OCI-LY7 (cell line): ENCODE measurements around the gene KISS1R.

Experiments
- EZH2phosphoT487 ChIP-seq: fragments of 200-600 bp; sonication (generic); IDR thresholded peaks from 2 replicates; pipeline ENCODE4 v1.6.1; 2018; ENCODE audit warnings: low read depth, borderline replicate concordance, mild to moderate bottlenecking, mixed run types, antibody characterized with exemption, low read length, moderate library complexity, mixed read lengths
- TF ChIP-seq, protein P1 (sequence below): fragments of 200-600 bp; sonication (generic); conservative IDR thresholded peaks from 2 replicates; pipeline ENCODE4 v1.5.1; 2014; ENCODE audit warnings: mild to moderate bottlenecking, antibody characterized with exemption, low read length, moderate library complexity, mixed read lengths

DNA sequence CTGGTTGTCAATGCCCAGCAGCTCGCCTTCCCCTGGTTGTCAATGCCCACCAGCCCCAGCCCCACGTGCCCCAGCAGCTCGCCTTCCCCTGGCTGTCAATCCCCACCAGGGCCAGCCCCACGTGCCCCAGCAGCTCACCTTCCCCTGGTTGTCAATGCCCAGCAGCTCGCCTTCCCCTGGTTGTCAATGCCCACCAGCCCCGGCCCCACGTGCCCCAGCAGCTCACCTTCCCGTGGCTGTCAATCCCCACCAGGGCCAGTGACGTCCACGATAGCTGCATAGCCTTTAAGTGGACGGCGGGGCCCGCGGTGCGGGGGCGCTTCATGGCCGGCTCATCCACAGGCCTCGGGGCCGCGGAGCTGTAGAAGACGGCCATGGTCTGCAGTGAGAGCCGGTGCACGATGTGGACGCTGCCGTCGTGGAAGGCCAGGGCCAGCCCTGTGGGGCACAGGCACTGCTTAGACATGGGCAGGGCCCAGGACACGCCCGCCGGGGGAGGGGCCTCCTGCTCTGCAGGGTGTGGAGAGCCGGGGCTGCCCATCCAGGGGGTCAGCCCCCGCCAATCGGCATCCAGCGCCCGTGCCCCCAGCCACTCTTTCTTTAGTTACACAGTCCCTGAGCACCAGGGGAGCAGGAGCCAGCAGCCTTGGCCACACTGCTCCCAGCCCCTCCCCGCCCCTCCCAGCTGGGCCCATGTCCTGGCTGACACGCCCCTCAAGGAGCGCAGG, 37.3 kb upstream of the KISS1R start:
- TF ChIP-seq, protein P1, sequence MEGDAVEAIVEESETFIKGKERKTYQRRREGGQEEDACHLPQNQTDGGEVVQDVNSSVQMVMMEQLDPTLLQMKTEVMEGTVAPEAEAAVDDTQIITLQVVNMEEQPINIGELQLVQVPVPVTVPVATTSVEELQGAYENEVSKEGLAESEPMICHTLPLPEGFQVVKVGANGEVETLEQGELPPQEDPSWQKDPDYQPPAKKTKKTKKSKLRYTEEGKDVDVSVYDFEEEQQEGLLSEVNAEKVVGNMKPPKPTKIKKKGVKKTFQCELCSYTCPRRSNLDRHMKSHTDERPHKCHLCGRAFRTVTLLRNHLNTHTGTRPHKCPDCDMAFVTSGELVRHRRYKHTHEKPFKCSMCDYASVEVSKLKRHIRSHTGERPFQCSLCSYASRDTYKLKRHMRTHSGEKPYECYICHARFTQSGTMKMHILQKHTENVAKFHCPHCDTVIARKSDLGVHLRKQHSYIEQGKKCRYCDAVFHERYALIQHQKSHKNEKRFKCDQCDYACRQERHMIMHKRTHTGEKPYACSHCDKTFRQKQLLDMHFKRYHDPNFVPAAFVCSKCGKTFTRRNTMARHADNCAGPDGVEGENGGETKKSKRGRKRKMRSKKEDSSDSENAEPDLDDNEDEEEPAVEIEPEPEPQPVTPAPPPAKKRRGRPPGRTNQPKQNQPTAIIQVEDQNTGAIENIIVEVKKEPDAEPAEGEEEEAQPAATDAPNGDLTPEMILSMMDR: no peak
- no peak for TF ChIP-seq EZH2phosphoT487
